GM18508 (cell line): ENCODE measurements around the gene ABCA7.

Experiments used
- ATAC-seq: cut with Tn5 transposase; IDR thresholded peaks from one replicate; pipeline ENCODE4 v1.9.1; 2021; ENCODE audit warnings: moderate number of reproducible peaks; ENCODE audit not compliant: insufficient read depth, unreplicated experiment

Gene ABCA7

GRCh38 chr19:1082165-1082927 is 42.4 kb downstream of the ABCA7 start:
- no peak for ATAC-seq

GRCh38 chr19:1082928-1083816 is 43.3 kb downstream of the ABCA7 start:
- ATAC-seq = no peak

GRCh38 chr19:1084024-1084868 is 44.3 kb downstream of the ABCA7 start:
- no peak for ATAC-seq

- ATAC-seq = no peak
Observed at GRCh38 chr19:1085053-1085658, 45.2 kb downstream of the ABCA7 start.

- ATAC-seq = no peak
Observed at GRCh38 chr19:1085676-1086442, 46.0 kb downstream of the ABCA7 start.

GRCh38 chr19:1086613-1087012 is 46.7 kb downstream of the ABCA7 start:
- ATAC-seq = no peak

GRCh38 chr19:1087813-1088415 is 48.0 kb downstream of the ABCA7 start:
- ATAC-seq = no peak

- ATAC-seq = no peak
Observed at GRCh38 chr19:1088416-1089010, 48.6 kb downstream of the ABCA7 start.

GRCh38 chr19:1089126-1089771 is 49.3 kb downstream of the ABCA7 start:
- ATAC-seq = no peak

GRCh38 chr19:1089891-1090290 is 50.0 kb downstream of the ABCA7 start:
- ATAC-seq = no peak

- ATAC-seq = no peak
Observed at GRCh38 chr19:1090731-1091543, 51.0 kb downstream of the ABCA7 start.

- no peak for ATAC-seq
Observed at GRCh38 chr19:1091544-1092175, 51.8 kb downstream of the ABCA7 start.

GRCh38 chr19:1093330-1093729 is 53.4 kb downstream of the ABCA7 start:
- ATAC-seq = no peak

- ATAC-seq = no peak
Observed at GRCh38 chr19:1093811-1094553, 54.1 kb downstream of the ABCA7 start.

GRCh38 chr19:1094655-1094977 is 54.7 kb downstream of the ABCA7 start:
- no peak for ATAC-seq

GRCh38 chr19:1094978-1095701 is 55.2 kb downstream of the ABCA7 start, which contains the start of gene POLR2E:
TSS of gene POLR2E (minus strand) at chr19:1095375. CDS start at chr19:1095315, 60 bp downstream.
- ATAC-seq = peak; percentile 62
